Measurements from ENCODE around the gene ANKS1B.
A peak's percentile ranks its signal among the peaks of the same experiment; 100 is the strongest.
"Not testable (repeated sequence)": the region's sequence is repeated elsewhere in the genome, so short reads cannot be mapped to it uniquely, and the experiment has no call there.

The ANKS1B gene

GRCh38 chr12:99644629-99645028, 340.1 kb downstream of the ANKS1B start:
- no peak for DNase-seq (ENCODE audit: low read depth)
- H3K4me3 ChIP-seq (ENCODE audit: low read depth, low read length) = no peak overlapping the region
- TF ChIP-seq, protein P1, sequence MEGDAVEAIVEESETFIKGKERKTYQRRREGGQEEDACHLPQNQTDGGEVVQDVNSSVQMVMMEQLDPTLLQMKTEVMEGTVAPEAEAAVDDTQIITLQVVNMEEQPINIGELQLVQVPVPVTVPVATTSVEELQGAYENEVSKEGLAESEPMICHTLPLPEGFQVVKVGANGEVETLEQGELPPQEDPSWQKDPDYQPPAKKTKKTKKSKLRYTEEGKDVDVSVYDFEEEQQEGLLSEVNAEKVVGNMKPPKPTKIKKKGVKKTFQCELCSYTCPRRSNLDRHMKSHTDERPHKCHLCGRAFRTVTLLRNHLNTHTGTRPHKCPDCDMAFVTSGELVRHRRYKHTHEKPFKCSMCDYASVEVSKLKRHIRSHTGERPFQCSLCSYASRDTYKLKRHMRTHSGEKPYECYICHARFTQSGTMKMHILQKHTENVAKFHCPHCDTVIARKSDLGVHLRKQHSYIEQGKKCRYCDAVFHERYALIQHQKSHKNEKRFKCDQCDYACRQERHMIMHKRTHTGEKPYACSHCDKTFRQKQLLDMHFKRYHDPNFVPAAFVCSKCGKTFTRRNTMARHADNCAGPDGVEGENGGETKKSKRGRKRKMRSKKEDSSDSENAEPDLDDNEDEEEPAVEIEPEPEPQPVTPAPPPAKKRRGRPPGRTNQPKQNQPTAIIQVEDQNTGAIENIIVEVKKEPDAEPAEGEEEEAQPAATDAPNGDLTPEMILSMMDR (conservative IDR thresholded peaks at IDR 0.05; ENCODE audit: low read depth, low read length) = no peak

GRCh38 chr12:99627459-99627858, 357.3 kb downstream of the ANKS1B start:
- DNase-seq (ENCODE audit: low read depth) = no peak
- H3K4me3 ChIP-seq (ENCODE audit: low read depth, low read length) = no peak overlapping the region
- TF ChIP-seq, protein P1 (conservative IDR thresholded peaks at IDR 0.05; ENCODE audit: low read depth, low read length) = no peak

GRCh38 chr12:99624591-99624990, 360.1 kb downstream of the ANKS1B start:
- not testable (repeated sequence) for H3K4me3 ChIP-seq (ENCODE audit: low read depth, low read length); DNase-seq (ENCODE audit: low read depth)

GRCh38 chr12:99620159-99620479, 364.6 kb downstream of the ANKS1B start:
- no peak for DNase-seq (ENCODE audit: low read depth)
- no peak overlapping the region for H3K4me3 ChIP-seq (ENCODE audit: low read depth, low read length)
- TF ChIP-seq, protein P1 (conservative IDR thresholded peaks at IDR 0.05; ENCODE audit: low read depth, low read length) = no peak

- peak; percentile 12 for DNase-seq (ENCODE audit: low read depth)
- H3K4me3 ChIP-seq (ENCODE audit: low read depth, low read length) = no peak overlapping the region
- TF ChIP-seq, protein P1 (conservative IDR thresholded peaks at IDR 0.05; ENCODE audit: low read depth, low read length) = peak; percentile 50
Measured at GRCh38 chr12:99619389-99620158, 365.2 kb downstream of the ANKS1B start.

- no peak for DNase-seq (ENCODE audit: low read depth)
- no peak overlapping the region for H3K4me3 ChIP-seq (ENCODE audit: low read depth, low read length)
- TF ChIP-seq, protein P1 (conservative IDR thresholded peaks at IDR 0.05; ENCODE audit: low read depth, low read length) = no peak
Measured at GRCh38 chr12:99618657-99619056, 366.1 kb downstream of the ANKS1B start.

- TF ChIP-seq, protein P1 (conservative IDR thresholded peaks at IDR 0.05; ENCODE audit: low read depth, low read length) = no peak
- no peak for DNase-seq (ENCODE audit: low read depth)
- H3K4me3 ChIP-seq (ENCODE audit: low read depth, low read length) = no peak overlapping the region
Measured at GRCh38 chr12:99611599-99611998, 373.1 kb downstream of the ANKS1B start.

All from choroid plexus epithelial cell (primary cell).